Placental epithelial cell (primary cell): ENCODE measurements around the gene YPEL1. TPM values are rescaled to one million over a fixed set of nuclear protein-coding genes. Genes with fewer than 3 reads are reported as not detected.

Source experiments
- small RNA-seq: library from RNA; depleted of rRNA; stranded (forward); fragments of <200 nt; gene quantifications from one replicate; pipeline ENCODE3, GENCODE V24; 2012
- total RNA-seq: library from RNA; depleted of rRNA; stranded (reverse); fragments of >200 nt; gene quantifications from 2 replicates; pipeline ENCODE4 v1.2.3, GENCODE V29; 2012

YPEL1 gene, protein sequence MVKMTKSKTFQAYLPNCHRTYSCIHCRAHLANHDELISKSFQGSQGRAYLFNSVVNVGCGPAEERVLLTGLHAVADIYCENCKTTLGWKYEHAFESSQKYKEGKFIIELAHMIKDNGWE
- 0.22 and 1.6 TPM in 2 replicates for total RNA-seq

DNA sequence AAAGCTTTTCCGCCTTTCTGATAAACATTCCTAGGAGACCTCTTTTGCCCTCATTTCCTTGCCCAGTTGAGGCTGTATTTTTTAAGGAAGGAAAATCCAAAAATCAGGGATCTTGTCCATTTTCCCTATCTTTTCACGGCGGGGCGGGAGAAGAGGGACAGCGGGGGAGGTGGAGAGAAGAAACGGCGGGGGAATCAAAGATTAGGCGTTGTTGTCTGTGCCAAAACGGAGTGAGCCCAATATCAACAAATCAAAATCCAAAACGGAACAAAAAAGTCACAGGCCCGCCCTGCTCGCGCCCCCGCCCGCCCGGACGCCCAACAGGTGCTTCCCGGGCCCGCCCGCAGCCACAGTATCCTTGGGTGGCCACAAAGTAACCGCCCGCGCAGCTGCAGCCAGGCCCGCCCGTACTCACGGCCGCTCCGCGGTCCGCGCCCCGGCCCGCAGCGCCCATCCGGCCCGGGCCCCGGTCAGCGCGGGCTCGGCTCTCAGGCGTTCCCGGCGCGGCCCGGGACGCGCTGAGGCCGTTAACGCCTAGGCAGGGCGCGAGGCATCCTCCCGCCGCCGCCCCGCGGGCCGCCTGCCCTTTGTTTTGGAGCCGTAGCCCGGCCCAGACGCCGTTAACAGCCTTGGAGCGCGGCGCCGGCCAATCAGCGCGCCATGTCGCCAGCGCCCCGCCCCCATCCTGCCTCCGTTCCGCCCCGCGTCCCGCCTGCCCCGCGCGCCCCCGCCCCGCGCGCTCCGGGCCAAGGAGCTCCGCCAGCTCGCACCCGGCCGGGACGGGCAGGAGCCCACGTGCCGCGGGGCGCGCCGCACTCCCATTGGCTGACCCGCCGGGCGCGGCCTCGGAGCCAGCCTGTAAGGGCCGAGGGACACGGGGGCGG, at the start of gene YPEL1:
Gene YPEL1 (minus strand): TSS at position 595 of the 884 bp plus-strand sequence. CDS start 25,050 bp downstream, outside the sequence.

Small RNAs within 50 kb of the gene (small RNA-seq; reads per million reads assigned to genes)
- 3.7 reads per million, percentile 88 among the genes with 10 or more reads in this experiment for gene MIR301B
- gene RN7SL280P: not detected

Other genes with a start within 250 kb of the YPEL1 start
- 0.79 and 0.87 TPM in 2 replicates for gene RIMBP3C, start 184.3 kb downstream of the YPEL1 start, total RNA-seq
- 33.4 and 51.7 TPM in 2 replicates for gene UBE2L3, start 168.1 kb downstream of the YPEL1 start, total RNA-seq
- 33.0 and 52.6 TPM in 2 replicates for gene YDJC, start 105.8 kb downstream of the YPEL1 start, total RNA-seq
- 0.11 and 0.79 TPM in 2 replicates for gene CCDC116, start 103.0 kb downstream of the YPEL1 start, total RNA-seq
- 14.9 and 53.8 TPM in 2 replicates for gene SDF2L1, start 93.5 kb downstream of the YPEL1 start, total RNA-seq
- gene PPIL2, start 69.8 kb downstream of the YPEL1 start, total RNA-seq: 38.5 and 53.8 TPM in 2 replicates
- 27.5 and 110 TPM in 2 replicates for gene MAPK1, start 131.9 kb upstream of the YPEL1 start, total RNA-seq
- gene PPM1F, start 217.1 kb upstream of the YPEL1 start, total RNA-seq: 24.3 and 31.4 TPM in 2 replicates
- gene TOP3B, start 247.0 kb upstream of the YPEL1 start, total RNA-seq: 27.9 and 28.7 TPM in 2 replicates